Thyroid gland (tissue), 4 donors: Measurements from ENCODE around the gene UBE2L3. TPM values are rescaled to one million over a fixed set of nuclear protein-coding genes. Genes with fewer than 3 reads are reported as not detected.
"Not testable (repeated sequence)": the region's sequence is repeated elsewhere in the genome, so short reads cannot be mapped to it uniquely, and the experiment has no call there.

Experiments used
- DNase-seq, 2 donors: peaks; one replicate each; pipeline ENCODE4 v3.0.0-alpha.2; 2019
- H3K27ac ChIP-seq, 3 donors: fragments of 200-600 bp; sonication (generic); 1 replicate in 2 of 3; 2 replicates in 1 of 3; pipeline ENCODE4 v1.5.1; 2016 to 2019; ENCODE audit warnings: mild to moderate bottlenecking in 1 of 3, moderate library complexity in 1 of 3
- H3K27me3 ChIP-seq: fragments of 200-600 bp; sonication (generic); one replicate; pipeline ENCODE4 v1.5.1; 2019
- H3K36me3 ChIP-seq, 2 donors: fragments of 200-600 bp; sonication (generic); one replicate each; pipeline ENCODE4 v1.5.1; 2016 to 2019
- H3K4me1 ChIP-seq, 2 donors: fragments of 200-600 bp; sonication (generic); one replicate each; pipeline ENCODE4 v1.5.1; 2017 to 2019
- H3K4me3 ChIP-seq, 3 donors: fragments of 200-600 bp; sonication (generic); replicated peaks in 1 of 3; 1 replicate in 2 of 3; 2 replicates in 1 of 3; pipeline ENCODE4 v1.5.1; 2016; ENCODE audit warnings: mild to moderate bottlenecking in 1 of 3
- H3K9me3 ChIP-seq: fragments of 200-600 bp; sonication (generic); one replicate; pipeline ENCODE4 v1.5.1; 2017
- POLR2A ChIP-seq, 2 donors: fragments of 450-650 bp; IDR thresholded peaks; one replicate each; pipeline ENCODE4 v1.6.1; 2017; ENCODE audit warnings: antibody characterized with exemption in 2 of 2, mild to moderate bottlenecking in 2 of 2, moderate library complexity in 1 of 2
- WGBS, 2 donors: methylation state at CpG; one replicate each; pipeline ENCODE4 v1.1.5; 2017; 5-methylcytosine and 5-hydroxymethylcytosine counted together
- intact Hi-C: fragments of 100-400 bp; cut with DNase I; formaldehyde crosslinking; loops from one replicate; pipeline ENCODE4 v1.15.1; 2023
- total RNA-seq, 4 donors: library from RNA; depleted of rRNA; stranded (reverse); fragments of >200 nt; gene quantifications; one replicate each; pipeline ENCODE4 v1.2.3, GENCODE V29; 2016
- TF ChIP-seq, protein P1 (sequence below), 6 experiments: fragments of 200-600 bp in 3 of 6; fragments of 450-650 bp in 3 of 6; sonication (generic) in 3 of 6; IDR thresholded peaks; one replicate each; pipeline ENCODE4 v1.5.1; 2016 to 2019; ENCODE audit warnings: antibody characterized with exemption in 6 of 6, mild to moderate bottlenecking in 2 of 6, inconsistent platforms in 1 of 6, moderate library complexity in 1 of 6

The UBE2L3 gene
- total RNA-seq, 4 donors from 2014 or later: 38.2 to 61.9 (median 47.5) TPM

DNA sequence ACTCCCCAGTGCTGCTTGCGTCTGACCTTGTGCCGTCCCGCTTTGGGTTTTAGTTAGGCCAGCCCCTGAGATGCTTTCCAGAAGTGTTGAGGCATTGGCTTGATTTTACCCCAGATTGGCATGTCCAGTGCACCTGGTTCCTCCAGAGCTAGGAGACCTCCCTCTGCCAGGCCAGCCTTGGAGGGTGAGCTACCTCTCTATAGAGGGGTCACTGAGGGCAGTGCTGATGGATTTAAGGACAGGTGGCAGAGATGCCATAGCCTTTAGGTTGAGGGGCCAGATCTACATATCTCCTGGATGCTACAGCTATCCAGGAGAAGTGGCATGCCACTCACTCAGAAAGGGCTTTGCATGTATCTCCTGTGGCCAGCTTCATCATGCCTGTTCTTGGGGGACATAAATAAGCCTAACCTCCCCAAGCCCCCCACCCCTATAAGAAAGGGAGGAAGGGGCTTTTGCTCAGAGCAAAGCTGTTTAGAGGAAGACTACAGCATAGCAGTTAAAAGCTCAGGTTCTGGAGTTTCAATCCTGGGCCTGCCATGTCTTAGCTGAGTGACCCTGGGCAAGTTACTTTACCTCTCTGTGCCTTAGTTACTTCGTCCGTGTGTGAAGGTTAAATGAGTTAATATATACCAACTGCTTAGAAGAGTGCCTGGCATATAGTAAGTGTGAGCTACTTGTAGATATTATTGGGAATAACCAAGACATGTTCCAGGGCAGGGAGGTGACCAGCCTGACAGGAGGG is 6.4 kb downstream of the UBE2L3 start:
- H3K4me1 ChIP-seq: peaks cover 46 to 63% of the 10 kb centered on the region in 2 donors
- intact Hi-C loops: no loop called here
- no peak for DNase-seq
- 71 to 74% methylated on average over 2 of the region's 5 CpGs for WGBS, 2 donors
- TF ChIP-seq, protein P1, sequence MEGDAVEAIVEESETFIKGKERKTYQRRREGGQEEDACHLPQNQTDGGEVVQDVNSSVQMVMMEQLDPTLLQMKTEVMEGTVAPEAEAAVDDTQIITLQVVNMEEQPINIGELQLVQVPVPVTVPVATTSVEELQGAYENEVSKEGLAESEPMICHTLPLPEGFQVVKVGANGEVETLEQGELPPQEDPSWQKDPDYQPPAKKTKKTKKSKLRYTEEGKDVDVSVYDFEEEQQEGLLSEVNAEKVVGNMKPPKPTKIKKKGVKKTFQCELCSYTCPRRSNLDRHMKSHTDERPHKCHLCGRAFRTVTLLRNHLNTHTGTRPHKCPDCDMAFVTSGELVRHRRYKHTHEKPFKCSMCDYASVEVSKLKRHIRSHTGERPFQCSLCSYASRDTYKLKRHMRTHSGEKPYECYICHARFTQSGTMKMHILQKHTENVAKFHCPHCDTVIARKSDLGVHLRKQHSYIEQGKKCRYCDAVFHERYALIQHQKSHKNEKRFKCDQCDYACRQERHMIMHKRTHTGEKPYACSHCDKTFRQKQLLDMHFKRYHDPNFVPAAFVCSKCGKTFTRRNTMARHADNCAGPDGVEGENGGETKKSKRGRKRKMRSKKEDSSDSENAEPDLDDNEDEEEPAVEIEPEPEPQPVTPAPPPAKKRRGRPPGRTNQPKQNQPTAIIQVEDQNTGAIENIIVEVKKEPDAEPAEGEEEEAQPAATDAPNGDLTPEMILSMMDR (IDR thresholded peaks at IDR 0.05): no peak
- TF ChIP-seq POLR2A (IDR thresholded peaks at IDR 0.05): no peak
- no peaks in the 10 kb centered on the region for H3K9me3 ChIP-seq
- no peaks in the 10 kb centered on the region for H3K27me3 ChIP-seq
- H3K4me3 ChIP-seq: no peak overlapping the region
- H3K27ac ChIP-seq: no peak overlapping the region
- H3K36me3 ChIP-seq: no peaks in the 10 kb centered on the region

- Histone ChIP-seq H3K4me1 (peaks cover 58 to 65% of the 10 kb centered on the region in 2 donors), H3K27me3 (no peaks in the 10 kb centered on the region), H3K4me3 (no peak overlapping the region), H3K9me3 (no peaks in the 10 kb centered on the region), H3K36me3 (no peaks in the 10 kb centered on the region), H3K27ac (no peak overlapping the region)
- WGBS, 2 donors: 34 to 46% methylated on average over 6 of the region's 6 CpGs
- no peak for TF ChIP-seq POLR2A (IDR thresholded peaks at IDR 0.05)
- TF ChIP-seq, protein P1 (IDR thresholded peaks at IDR 0.05): no peak
- DNase-seq: no peak
- intact Hi-C loops: no loop called here
Measured at GRCh38 chr22:21579474-21579851, 11.9 kb downstream of the UBE2L3 start.

- intact Hi-C loops, H3K27ac ChIP-seq, H3K36me3 ChIP-seq, H3K4me3 ChIP-seq, H3K9me3 ChIP-seq, DNase-seq, H3K27me3 ChIP-seq: not testable (repeated sequence)
- H3K4me1 ChIP-seq: peaks cover 54 to 71% of the 10 kb centered on the region in 2 donors
- 94 to 96% methylated on average over 9 of the region's 9 CpGs for WGBS, 2 donors
Measured at GRCh38 chr22:21580623-21581007, 13.1 kb downstream of the UBE2L3 start.

DNA sequence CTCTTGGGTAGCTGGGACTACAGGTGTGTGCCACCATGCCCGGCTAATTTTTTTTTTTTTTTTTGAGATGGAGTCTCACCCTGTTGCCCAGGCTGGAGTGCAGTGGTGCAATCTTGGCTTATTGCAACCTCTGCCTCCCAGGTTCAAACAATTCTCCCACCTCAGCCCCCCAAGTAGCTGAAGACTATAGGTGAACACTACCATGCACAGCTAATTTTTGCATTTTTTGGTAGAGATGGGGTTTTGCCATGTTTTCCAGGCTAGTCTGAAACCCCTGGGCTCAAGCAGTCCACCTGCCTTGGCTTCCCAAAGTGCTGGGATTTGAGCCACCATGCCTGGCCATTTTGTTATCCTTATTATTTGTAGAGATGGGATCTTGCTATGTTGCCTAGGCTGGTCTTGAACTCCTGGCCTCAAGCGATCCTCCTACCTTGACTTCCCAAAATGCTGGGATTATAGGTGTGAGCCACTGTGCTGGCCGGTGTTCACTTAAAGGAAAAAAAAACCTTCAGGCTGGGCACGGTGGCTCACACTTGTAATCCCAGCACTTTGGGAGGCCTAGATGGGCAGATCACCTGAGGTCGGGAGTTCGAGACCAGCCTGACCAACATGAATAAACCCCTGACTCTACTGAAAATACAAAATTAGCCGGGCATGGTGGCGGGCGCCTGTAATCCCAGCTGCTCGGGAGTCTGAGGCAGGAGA is 13.6 kb downstream of the UBE2L3 start:
- H3K27ac ChIP-seq, DNase-seq, H3K4me3 ChIP-seq, H3K9me3 ChIP-seq, intact Hi-C loops, H3K27me3 ChIP-seq, H3K36me3 ChIP-seq: not testable (repeated sequence)
- peaks cover 54 to 71% of the 10 kb centered on the region in 2 donors for H3K4me1 ChIP-seq
- 90 to 94% methylated on average over 10 of the region's 10 CpGs for WGBS, 2 donors

DNA sequence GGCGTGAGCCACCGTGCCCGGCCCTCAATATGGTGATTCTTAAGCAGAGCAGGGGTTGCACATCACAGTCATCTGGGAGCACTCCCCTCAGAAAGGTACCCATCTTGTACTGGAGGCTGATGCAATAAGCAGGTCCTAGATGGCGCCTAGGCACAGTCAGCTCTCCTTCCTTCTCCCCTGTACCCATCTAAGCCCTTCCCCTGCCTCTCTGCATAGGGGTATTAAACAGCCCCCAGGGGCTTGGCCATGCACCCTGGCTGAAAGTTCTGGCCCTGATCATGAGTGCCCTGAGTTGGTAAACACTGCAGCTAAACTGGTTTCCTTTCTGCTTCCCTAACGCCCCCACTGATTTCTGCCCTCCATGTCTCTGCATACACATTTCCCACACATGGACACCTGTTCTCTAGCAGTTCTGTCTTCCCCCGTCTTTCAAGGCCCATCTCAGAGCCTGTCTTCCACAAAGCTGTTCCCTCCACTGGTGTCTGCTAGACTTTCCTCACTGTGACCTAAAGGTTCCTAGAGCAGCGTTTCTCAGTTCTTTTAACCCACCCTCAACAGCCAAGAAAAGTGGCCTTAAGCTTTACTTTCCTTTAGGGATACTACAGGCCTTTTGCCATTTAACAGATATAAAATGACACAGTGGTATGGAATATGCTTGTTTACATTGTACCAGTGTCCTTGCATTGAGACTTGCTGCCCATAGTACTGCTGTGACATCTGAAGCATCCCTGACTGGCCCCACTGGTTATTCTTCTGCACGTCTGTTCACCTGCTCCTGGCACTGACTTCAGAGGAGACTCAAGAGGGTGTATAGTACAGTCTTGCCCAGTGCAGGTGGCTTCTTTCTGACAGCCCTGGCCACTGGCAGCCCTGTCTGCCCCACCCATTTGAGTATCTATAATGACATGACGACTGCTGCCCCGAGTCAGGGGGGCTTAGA is 15.6 kb downstream of the UBE2L3 start:
- Histone ChIP-seq H3K36me3 (no peaks in the 10 kb centered on the region), H3K4me3 (no peak overlapping the region), H3K27ac (no peak overlapping the region), H3K9me3 (no peaks in the 10 kb centered on the region), H3K27me3 (no peaks in the 10 kb centered on the region), H3K4me1 (peaks cover 41 to 58% of the 10 kb centered on the region in 2 donors)
- intact Hi-C loops: no loop called here
- 60 to 62% methylated on average over 10 of the region's 10 CpGs for WGBS, 2 donors
- DNase-seq: peak; percentile 34 to 42
- TF ChIP-seq, protein P1 (IDR thresholded peaks at IDR 0.05): no peak
- TF ChIP-seq POLR2A (IDR thresholded peaks at IDR 0.05): no peak
